HL-60 (cell line): ENCODE data around the gene ZFAND3.

Experiments
- DNase-seq, 2 experiments: peaks; one replicate each; pipeline ENCODE4 v3.0.0-alpha.2; 2010 to 2020; ENCODE audit warnings: low read depth in 1 of 2, low spot score in 1 of 2
- H3K27ac ChIP-seq: fragments of 250-450 bp; sonication (Bioruptor Pico); replicated peaks from 2 replicates; pipeline ENCODE4 v1.5.1; 2020; ENCODE audit warnings: mild to moderate bottlenecking, moderate library complexity
- H3K27me3 ChIP-seq: fragments of 250-450 bp; sonication (Bioruptor Pico); 2 replicates; pipeline ENCODE4 v1.5.1; 2021; ENCODE audit warnings: mild to moderate bottlenecking, moderate library complexity; ENCODE audit not compliant: insufficient read depth, poor library complexity, severe bottlenecking
- H3K4me3 ChIP-seq: replicated peaks from 2 replicates; pipeline ENCODE4 v1.5.1; 2011; ENCODE audit warnings: mild to moderate bottlenecking, control low read depth, low read length; ENCODE audit not compliant: insufficient read depth
- CTCF ChIP-seq: IDR thresholded peaks from one replicate; pipeline ENCODE4 v1.5.1; 2011; ENCODE audit warnings: low read length, control low read depth, inconsistent platforms; ENCODE audit not compliant: insufficient read depth
- GABPA ChIP-seq: IDR thresholded peaks from 2 replicates; pipeline ENCODE4 v1.6.1; 2012; ENCODE audit warnings: low read depth
- POLR2AphosphoS5 ChIP-seq: IDR thresholded peaks from 2 replicates; pipeline ENCODE4 v1.6.1; 2012; ENCODE audit warnings: low read depth
- SPI1 ChIP-seq: IDR thresholded peaks from 2 replicates; pipeline ENCODE4 v1.6.1; 2012; ENCODE audit warnings: low read depth, mild to moderate bottlenecking, borderline replicate concordance
- TF ChIP-seq, protein P1 (sequence below): IDR thresholded peaks from 2 replicates; pipeline ENCODE4 v1.6.1; 2012; ENCODE audit warnings: low read depth; ENCODE audit not compliant: insufficient replicate concordance

ZFAND3 gene

DNA sequence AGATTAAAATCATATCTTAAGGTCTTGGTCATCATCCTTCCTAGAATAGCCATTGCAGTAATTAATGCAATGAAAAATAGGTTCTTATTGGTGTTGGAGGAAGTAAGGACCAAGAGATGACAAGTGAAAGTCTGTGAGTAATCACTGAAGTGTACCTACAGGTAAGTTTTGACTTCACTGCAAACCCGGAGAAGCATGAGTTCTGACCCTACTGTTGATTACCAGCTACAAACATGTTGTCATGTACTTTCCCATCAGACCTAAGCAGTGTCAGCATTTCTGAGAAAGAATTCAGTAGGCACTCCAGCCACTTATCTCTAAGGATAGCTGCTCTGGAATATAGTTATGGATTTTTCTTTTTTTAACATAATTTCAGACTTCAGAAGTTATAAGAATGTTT is 280.9 kb downstream of the ZFAND3 start:
- no peaks in the 10 kb centered on the region for H3K27me3 ChIP-seq
- TF ChIP-seq, protein P1, sequence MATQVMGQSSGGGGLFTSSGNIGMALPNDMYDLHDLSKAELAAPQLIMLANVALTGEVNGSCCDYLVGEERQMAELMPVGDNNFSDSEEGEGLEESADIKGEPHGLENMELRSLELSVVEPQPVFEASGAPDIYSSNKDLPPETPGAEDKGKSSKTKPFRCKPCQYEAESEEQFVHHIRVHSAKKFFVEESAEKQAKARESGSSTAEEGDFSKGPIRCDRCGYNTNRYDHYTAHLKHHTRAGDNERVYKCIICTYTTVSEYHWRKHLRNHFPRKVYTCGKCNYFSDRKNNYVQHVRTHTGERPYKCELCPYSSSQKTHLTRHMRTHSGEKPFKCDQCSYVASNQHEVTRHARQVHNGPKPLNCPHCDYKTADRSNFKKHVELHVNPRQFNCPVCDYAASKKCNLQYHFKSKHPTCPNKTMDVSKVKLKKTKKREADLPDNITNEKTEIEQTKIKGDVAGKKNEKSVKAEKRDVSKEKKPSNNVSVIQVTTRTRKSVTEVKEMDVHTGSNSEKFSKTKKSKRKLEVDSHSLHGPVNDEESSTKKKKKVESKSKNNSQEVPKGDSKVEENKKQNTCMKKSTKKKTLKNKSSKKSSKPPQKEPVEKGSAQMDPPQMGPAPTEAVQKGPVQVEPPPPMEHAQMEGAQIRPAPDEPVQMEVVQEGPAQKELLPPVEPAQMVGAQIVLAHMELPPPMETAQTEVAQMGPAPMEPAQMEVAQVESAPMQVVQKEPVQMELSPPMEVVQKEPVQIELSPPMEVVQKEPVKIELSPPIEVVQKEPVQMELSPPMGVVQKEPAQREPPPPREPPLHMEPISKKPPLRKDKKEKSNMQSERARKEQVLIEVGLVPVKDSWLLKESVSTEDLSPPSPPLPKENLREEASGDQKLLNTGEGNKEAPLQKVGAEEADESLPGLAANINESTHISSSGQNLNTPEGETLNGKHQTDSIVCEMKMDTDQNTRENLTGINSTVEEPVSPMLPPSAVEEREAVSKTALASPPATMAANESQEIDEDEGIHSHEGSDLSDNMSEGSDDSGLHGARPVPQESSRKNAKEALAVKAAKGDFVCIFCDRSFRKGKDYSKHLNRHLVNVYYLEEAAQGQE, result no peak
- TF ChIP-seq GABPA, result no peak
- no peak for TF ChIP-seq POLR2AphosphoS5
- no peak for TF ChIP-seq SPI1
- TF ChIP-seq CTCF, result no peak
- H3K27ac ChIP-seq, result no peak overlapping the region
- no peak for DNase-seq
- H3K4me3 ChIP-seq, result no peak overlapping the region

DNA sequence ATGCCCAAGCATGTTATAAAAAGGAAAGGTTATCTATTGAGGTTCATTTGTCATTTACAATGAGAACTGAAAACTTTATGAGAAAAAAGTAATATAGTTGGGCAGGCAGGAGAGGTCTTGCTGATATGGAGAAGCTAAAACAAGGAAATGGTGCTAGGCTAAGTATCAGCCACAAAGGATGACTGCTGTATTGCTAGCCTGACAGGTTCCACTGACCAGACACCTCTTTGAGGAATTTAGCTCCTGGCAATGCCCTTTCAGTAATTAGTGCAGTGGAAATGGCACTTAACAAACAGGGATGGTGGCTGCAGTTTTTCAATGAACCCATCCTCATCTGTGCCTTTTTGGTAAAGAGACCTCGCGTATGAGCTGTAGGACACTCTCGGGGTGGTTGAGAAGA is 284.4 kb downstream of the ZFAND3 start:
- DNase-seq, result no peak
- no peak overlapping the region for H3K27ac ChIP-seq
- H3K27me3 ChIP-seq, result no peaks in the 10 kb centered on the region
- H3K4me3 ChIP-seq, result no peak overlapping the region
- TF ChIP-seq SPI1 (no peak), POLR2AphosphoS5 (no peak), CTCF (no peak), GABPA (no peak)
- TF ChIP-seq, protein P1, result no peak

DNA sequence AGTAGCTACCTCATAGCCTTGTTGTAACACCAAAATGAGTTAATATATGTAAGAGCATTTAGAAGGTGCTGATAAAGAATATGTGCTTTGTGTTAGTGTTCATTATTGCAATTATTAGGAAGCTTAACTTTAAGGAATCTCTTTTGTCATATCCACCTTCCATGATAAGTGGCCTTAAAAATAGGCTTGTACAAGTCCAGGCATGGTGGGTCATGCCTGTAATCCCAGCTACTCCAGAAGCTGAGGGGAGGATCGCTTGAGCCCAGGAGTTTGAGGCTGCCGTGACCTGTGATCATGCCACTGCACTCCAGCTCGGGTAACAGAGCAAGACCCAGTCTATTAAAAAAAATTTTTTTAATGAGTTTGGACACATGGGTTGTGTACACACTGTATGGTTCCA is 285.5 kb downstream of the ZFAND3 start:
- Histone ChIP-seq H3K27me3 (no peaks in the 10 kb centered on the region), H3K27ac (no peak overlapping the region), H3K4me3 (no peak overlapping the region)
- TF ChIP-seq SPI1, result no peak
- TF ChIP-seq, protein P1, result no peak
- TF ChIP-seq CTCF, result no peak
- no peak for TF ChIP-seq POLR2AphosphoS5
- DNase-seq, result no peak
